ENCODE results near the gene CELF1. TPM values are rescaled to one million over a fixed set of nuclear protein-coding genes. Genes with fewer than 3 reads are reported as not detected.
"Not testable (repeated sequence)": the region's sequence is repeated elsewhere in the genome, so short reads cannot be mapped to it uniquely, and the experiment has no call there.

CELF1 gene
- total RNA-seq, 1 donor from 2014 or later: 75.9 TPM

DNA sequence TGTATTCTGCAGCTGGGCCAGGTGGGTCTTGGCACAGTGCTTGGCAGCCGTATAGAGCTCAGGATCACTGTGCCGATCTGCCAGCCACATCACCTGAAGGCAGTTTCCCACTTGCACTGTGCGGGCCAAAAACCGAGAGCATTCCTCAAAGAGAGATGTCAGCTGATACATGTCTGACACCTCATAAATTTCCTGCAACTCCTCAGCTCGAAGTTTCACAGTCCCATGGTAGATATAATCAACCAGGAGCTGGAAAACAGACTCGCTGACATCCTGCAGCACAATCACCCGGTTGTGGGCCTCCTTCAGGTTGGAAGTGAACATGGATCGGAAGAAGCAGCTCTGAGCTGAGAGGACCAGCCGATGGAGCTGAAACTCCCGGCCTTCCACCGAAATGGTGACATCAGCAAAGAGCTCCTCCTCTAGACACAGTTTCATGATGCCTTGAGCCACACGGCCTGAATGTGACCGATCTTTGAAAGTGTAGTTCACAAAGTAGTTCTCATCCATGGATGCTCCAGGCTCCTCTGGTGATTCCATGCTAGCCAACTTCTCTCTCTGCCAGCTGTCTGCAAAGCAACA is 24.6 kb upstream of the CELF1 start:
- no peak for DNase-seq (ENCODE audit: low read depth, low spot score)

DNA sequence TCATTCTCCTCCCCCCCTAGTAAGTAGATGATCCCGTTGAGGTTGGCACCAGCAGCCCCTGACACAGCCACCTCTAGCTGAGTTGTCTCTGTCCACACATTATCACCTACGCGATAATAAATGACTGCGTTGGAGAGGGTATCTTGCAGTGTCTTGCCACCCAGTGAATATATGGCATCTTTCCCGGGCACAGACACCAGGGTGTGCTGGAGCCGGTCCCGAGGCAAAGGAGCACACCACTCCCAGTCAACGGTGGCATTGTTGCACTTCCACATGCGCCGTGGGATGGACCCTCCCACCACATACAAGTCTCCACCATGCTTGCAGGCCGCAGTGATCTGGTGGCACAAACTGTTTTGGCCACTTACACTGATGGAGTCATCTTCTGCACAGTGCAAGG is 20.4 kb upstream of the CELF1 start:
- no peak for DNase-seq (ENCODE audit: low read depth, low spot score)

DNA sequence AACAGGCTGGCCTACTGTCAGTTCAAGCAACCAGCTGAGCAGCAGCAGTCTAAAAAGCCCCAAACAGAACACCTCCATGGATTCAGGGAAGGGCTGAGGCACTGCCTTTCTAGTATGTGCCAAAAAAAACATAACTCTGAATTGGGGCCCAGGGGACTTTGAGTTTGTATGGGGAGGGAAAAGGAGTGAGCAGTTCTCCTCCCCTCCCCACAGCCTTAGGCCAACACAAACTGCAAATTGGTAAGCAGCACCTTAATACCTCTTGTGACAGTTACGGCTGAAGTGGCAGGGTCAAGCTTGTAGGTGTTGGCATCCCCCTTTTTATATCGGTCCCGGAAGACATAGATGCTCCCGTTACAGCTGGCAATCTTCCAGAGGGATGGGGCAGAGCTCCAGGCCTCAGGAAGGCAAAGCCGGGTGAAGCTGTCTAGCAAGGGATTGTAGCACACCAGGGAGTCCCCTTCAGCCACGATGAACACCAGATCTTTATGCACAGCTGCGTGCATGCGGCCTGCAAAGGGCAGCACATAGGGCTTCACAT is 19.9 kb upstream of the CELF1 start:
- no peak for DNase-seq (ENCODE audit: low read depth, low spot score)

DNA sequence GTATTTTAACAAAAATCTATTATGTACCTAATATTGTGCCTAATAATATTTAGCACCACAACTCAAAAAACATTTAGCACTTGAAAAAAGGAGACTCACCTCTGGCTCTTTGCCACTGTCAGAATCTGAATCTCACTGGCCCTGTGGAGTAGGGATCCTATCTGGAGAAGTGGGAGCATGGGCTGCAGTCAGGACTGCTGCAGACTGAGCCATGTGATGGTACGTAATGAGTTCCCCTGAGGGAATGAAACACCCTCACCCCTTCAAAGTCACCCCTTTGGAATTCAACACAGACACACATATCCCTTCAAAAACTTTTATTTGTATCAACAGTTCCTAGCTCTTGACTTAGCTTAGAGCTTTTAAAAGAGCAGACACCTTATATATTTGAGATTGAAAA is 19.0 kb upstream of the CELF1 start:
- no peak for DNase-seq (ENCODE audit: low read depth, low spot score)

DNA sequence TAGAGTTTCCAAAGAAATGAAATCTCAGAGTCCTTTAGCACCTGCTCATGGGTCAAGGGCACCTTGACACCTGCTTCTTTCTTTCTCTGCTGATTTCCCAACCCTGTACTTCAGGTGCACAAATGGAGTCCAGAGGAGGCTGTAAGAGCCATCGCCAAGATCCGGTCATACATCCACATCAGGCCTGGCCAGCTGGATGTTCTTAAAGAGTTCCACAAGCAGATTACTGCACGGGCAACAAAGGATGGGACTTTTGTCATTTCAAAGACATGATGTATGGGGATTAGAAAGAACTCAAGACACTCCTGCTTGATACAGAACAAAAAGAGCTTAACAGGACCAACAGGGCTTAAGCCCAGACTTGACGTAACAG is 18.4 kb upstream of the CELF1 start:
- no peak for DNase-seq (ENCODE audit: low read depth, low spot score)

DNA sequence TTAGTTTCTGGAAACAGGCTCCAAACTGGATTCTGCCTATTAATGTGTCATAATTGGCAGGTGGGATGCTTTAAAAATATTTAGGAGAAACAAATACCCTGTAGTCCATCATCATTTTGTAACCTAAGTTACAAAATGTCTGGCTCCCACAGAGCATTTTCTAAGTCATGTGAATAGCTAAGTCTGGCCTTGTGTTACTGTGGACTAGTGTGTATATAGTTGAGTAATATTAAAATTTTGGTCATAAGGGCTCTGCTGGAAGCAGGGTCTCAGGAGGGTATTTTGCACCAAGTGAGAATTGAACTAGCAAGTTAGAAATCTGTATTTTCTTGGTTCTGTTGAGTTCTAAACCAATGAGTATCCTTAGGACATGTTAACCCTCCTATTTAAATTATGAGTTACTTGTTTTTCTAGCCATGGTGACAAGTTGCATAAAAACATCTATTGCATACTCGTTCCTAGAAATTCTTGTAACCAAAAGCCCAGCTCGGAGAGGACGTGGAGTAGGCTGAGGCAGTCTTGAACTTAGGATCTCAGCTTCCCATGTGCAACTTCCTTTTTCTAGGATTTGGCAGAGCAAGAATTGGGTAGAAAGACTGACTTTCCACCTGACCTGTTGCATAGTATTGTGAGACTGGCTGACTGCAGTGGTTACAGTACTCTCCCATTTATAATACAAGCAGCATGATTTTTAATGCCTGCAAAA is 17.9 kb upstream of the CELF1 start:
- DNase-seq (ENCODE audit: low read depth, low spot score): no peak

DNA sequence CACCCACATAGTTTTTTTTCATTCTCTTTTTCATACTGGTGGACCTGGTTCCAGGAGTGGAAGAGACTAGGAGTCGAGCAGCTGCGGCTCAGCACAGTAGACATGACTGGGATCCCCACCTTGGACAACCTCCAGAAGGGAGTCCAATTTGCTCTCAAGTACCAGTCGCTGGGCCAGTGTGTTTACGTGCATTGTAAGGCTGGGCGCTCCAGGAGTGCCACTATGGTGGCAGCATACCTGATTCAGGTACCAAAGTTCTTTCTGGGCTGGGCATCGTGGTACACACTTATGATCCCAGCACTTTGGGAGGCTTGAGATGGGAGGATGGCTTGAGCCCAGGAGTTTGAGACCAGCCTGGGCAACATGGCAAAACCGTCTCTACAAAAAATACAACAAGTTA is 16.7 kb upstream of the CELF1 start:
- no peak for DNase-seq (ENCODE audit: low read depth, low spot score)

DNA sequence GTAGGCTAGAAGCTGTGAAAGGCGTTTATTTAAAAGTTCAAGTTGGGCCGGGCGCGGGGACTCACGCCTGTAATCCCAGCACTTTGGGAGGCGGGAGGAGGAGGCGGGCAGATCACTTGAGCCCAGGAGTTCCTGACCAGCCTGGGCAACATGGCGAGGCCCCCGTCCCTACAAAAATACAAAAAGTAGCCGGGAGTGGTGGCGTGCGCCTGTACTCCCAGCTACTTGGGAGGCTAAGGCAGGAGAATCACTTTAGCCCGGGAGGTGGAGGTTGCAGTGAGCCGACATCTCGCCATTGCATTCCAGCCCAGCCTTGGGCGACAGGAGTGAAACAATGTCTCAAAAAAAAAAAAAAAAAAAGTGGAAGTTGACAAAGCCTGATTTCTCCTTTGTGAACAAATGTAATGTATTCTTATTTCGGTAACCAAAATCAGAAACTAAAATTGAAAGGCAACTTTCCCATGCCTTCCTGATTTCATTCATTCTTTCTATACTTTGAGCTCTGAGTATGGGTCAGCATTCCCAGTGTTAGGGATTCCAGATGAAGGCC is 13.3 kb upstream of the CELF1 start:
- DNase-seq (ENCODE audit: low read depth, low spot score): no peak

DNA sequence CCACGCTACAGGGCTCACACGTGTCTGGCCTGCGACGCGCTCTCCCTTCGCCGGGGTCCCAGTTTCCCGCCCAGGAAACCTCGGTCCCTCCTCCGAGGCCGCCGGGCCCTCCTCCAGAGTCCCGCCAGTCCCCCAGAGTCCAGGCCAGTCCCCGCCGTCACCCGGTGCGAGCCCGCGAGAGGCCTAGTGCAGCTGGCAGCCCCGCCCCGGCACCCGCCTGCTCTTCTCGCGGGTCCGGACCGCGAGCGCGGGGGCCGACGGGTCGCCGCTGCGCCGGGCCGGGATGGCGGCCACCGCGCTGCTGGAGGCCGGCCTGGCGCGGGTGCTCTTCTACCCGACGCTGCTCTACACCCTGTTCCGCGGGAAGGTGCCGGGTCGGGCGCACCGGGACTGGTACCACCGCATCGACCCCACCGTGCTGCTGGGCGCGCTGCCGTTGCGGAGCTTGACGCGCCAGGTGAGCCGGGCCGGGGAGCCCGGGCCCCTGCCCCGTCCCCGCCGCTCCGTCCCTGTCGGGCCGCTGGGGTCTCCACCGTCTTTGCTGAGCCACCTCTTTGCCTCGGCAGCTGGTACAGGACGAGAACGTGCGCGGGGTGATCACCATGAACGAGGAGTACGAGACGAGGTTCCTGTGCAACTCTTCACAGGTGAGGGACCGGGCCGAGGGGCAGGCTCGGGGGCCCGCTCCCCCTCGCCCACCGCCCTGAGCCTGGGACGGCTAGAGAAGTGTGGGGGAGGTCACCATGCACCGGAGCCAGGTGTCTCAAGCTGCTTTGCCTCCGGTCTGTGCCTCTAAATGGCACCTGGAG is 12.6 kb upstream of the CELF1 start, which contains the start of gene PTPMT1:
TSS of gene PTPMT1 (plus strand) at position 260 of the 809 bp plus-strand sequence. CDS start at position 284, 24 bp downstream.
- no peak for DNase-seq (ENCODE audit: low read depth, low spot score)

DNA sequence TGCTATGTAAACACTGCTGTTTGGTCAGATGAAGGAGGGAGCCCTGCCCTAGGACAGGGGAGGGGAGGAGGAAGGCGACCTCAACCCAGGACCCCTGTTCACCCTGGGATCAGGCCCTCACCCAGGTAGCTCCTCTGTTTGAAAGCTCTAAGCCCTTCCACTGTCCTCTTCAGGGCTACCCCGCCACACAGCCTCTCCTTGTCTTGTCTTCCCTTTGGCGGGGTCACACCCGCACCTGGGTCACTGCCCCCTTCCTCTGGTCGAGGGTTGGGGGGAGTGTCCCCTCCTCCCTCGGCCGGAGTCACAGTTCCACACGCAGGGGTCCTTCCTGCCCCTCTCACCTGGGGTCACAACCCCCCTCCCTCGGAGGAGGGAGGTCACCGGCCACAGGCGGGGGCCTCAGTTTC is 12.0 kb upstream of the CELF1 start:
- no peak for DNase-seq (ENCODE audit: low read depth, low spot score)

DNA sequence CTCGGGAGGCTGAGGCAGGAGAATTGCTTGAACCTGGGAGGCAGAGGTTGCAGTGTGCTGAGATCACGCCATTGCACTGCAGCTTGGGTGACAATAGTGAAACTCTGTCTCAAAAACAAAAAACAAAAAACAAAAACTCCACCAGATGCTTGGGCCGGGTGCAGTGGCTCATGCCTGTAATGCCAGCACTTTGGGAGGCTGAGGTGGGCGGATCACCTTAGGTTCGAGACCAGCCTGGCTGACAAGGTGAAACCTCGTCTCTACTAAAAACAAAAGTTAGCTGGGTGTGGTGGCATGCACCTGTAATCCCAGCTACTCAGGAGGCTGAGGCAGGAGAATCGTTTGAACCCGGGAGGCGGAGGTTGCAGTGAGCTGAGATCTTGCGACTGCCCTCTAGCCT is 11.4 kb upstream of the CELF1 start:
- not testable (repeated sequence) for DNase-seq (ENCODE audit: low read depth, low spot score)

DNA sequence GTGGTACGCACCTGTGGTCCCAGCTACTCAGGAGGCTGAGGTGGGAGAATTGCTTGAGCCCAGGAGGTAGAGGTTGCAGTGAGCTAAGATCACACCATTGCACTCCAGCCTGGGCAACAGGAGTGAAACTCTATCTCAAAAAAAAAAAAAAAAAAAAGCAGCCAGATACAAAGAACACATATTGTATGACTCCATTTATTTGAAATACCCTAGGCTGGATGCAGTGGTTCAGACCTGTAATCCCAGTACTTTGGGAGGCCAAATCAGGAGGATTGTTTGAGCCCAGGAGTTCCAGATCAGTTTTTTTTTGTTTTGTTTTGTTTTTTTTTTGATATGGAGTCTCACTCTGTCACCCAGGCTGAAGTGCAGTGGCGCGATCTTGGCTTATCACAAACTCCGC is 9.5 kb upstream of the CELF1 start:
- not testable (repeated sequence) for DNase-seq (ENCODE audit: low read depth, low spot score)

DNA sequence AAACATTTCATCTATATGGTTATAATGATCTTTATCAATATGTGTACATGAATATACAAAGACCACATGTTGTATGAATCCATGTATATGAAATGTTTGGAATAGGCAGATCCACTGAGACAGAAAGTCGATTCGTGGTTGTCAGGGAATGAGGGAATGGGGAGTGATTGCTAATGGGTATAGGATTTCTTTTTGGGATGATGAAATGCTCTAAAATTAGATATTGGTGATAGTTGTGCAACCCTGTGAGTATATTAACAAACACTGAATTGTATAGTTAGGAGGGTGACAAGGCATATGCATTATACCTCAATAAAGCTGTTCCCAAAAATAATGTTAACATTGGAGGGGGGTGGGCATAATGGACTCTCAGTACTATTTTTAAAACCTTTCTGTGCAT is 7.5 kb upstream of the CELF1 start:
- DNase-seq (ENCODE audit: low read depth, low spot score): no peak

DNA sequence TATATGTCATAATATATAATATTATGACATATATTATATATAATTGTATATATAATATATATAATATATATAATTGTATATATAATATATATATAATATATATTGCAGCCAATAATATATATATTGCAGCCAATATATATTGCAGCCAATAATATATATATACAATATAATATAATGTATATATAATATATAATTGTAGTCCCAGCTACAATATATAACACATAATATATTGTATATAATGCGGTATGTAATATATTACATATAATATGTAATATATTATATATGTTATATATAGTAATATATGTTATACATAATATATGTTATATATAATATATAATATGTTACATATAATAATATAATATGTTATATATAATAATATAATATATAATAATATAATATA is 5.8 kb upstream of the CELF1 start:
- no peak for DNase-seq (ENCODE audit: low read depth, low spot score)

DNA sequence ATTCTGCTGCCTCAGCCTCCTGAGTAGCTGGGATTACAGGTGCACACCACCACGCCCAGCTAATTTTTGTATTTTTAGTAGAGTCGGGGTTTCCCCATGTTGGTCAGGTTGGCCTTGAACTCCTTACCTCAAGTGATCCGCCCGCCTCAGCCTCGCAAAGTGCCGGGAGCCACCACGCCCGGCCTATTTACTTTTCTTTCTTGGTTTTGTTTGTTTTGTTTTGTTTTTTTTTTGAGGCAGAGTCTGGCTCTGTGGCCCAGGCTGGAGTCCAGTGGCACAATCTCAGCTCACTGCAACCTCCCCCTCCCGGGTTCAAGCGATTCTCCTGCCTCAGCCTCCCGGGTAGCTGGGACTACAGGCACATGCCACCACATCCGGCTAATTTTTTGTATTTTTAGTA is 4.1 kb upstream of the CELF1 start:
- DNase-seq (ENCODE audit: low read depth, low spot score): not testable (repeated sequence)

DNA sequence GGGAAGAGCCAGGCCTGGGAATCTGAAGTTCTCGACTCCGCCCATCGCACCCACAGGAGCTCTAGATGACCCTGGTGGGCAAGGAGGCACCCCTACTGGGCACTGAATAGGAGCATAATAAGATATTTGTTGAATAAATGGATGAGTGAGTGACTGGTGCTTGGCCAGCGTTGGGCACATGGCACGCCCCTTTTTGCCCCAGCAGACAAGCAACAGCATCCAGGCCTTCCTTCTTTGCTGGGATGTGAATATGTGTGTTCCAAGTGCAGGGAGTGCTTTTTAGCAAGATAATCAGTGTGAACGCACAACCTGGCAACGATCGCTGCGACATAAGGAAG is 443 bp upstream of the CELF1 start:
- no peak for DNase-seq (ENCODE audit: low read depth, low spot score)

DNA sequence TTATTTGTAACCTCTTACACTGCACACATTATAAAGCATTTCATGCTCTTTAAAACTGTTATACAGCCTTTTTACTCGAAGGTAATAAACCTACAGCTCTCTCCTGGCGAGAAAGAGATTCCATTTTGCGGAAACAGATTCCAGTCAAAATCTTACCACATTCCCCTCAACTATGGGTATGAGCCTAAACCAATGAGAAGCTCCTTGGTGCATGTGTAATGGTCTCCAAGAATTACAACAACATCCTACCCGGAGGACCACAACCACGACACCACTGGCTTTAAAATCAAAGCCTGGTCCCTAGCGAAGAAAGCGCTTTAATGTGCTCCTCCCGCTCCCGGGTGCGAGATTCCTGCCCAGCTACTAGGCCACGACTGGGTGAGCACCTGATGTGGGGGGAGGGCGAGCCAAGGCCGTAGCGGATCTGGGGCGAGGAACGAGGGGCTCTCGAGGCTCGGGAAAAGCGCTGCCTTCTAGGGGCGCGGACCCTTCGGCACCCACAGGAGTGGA is 821 bp downstream of the CELF1 start:
- no peak for DNase-seq (ENCODE audit: low read depth, low spot score)

DNA sequence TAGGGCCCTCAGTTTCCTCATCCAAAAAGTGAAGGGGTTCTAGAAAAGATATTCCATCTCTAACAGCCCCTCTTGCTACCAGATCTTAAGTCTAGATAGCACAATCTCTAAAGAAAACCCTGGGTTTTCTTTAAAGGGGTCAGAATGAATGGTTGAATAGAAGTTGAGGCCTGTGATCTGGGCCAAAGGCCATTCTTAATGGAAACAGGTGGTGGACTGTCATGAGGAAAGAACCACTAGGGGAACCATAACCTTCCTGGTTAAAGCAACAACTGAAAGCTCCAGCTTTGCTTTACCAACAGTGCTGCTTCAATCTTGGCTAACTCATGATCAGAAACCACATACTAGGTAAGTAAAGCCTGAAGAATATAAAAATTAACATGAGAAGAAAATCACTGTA is 1.8 kb downstream of the CELF1 start:
- DNase-seq (ENCODE audit: low read depth, low spot score): no peak

DNA sequence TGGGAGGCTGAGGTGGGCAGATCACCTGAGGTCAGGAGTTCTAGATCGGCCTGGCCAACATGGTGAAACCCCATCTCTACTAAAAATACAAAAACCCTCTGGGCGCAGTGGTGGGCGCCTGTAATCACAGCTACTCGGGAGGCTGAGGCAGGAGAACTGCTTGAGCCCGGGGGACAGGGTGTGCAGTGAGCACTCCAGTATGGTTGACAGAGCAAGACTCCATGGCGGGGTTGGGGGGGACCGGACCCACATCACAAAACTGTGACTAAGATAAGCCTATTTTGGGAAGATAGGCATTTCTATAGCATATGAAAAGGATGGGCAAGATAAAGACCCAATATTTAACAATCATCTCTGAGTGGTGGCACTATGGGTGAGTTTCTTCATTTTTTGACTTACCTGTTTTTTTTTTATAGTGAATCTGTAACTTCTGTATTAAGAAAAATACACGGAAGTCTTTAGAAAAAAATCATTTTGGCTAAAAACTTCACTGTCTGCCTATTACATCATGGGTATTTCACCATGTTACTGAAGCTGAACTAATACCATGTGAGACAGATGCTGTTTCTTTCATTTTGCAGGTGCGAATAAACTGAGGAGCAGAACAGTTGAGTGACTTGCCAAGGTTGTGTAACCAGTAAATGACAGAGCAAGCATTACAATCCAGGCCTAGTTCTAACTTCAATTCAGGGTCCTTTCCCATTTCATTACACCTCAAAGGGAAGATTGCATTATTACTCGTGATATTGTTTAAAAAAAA is 2.5 kb downstream of the CELF1 start:
- no peak for DNase-seq (ENCODE audit: low read depth, low spot score)

DNA sequence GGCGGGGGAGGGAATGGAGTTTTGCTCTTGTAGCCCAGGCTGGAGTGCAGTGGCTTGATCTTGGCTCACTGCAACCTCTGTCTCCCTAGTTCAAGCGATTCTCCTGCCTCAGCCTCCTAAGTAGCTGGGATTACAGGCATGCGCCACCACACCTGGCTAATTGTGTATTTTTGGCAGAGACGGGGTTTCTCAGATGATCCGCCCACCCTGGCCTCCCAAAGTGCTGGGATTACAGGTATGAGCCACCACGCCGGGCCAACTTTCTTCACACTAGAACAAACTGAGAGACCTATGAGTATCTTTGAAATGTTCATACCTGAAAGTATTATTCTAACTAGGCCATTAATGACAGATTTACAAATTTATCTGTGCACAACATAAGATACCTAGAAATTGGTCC is 6.7 kb downstream of the CELF1 start:
- DNase-seq (ENCODE audit: low read depth, low spot score): not testable (repeated sequence)

DNA sequence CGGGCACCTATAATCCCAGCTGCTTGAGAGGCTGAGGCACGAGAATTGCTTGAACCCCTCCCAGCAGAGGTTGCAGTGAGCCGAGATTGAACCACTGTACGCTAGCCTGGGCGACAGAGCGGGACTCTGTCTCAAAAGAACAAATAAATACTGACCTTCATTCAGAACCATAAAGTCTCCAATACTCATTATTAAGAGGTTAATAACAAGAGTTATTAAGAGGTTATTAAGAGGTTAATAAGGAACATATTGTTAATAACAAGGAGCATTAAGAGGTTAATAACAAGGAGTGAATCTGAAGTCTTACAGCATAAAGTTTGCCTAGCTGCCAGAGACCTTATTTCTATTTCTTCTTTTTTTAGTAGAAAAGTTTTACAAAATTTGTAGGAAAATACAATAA is 7.6 kb downstream of the CELF1 start:
- DNase-seq (ENCODE audit: low read depth, low spot score): no peak
